HUES64 (cell line): ENCODE results near the gene PTPN7. TPM values are rescaled to one million over a fixed set of nuclear protein-coding genes. Genes with fewer than 3 reads are reported as not detected.

Experiments used
- H3K27ac ChIP-seq: 2 replicates; pipeline ENCODE4 v1.7.0; 2013; ENCODE audit warnings: low read depth, low read length, inconsistent platforms
- H3K27me3 ChIP-seq: 2 replicates; pipeline ENCODE4 v1.6.1; 2013; ENCODE audit warnings: mild to moderate bottlenecking, low read length; ENCODE audit not compliant: insufficient read depth
- H3K36me3 ChIP-seq: 2 replicates; pipeline ENCODE4 v1.6.1; 2013; ENCODE audit warnings: mild to moderate bottlenecking, low read length; ENCODE audit not compliant: insufficient read depth
- H3K4me1 ChIP-seq: 2 replicates; pipeline ENCODE4 v1.6.1; 2013; ENCODE audit warnings: mild to moderate bottlenecking, low read length, moderate library complexity; ENCODE audit not compliant: insufficient read depth
- H3K4me3 ChIP-seq: 2 replicates; pipeline ENCODE4 v1.5.1; 2013; ENCODE audit warnings: mild to moderate bottlenecking, low read length, moderate library complexity
- H3K9ac ChIP-seq: 2 replicates; pipeline ENCODE4 v1.6.1; 2013; ENCODE audit warnings: mild to moderate bottlenecking, low read depth, low read length
- H3K9me3 ChIP-seq: 2 replicates; pipeline ENCODE4 v1.6.1; 2013; ENCODE audit warnings: low read depth, low read length; ENCODE audit not compliant: insufficient read depth
- WGBS: fragments of 150-250, 120-280 bp; methylation state at CpG from one replicate; pipeline ENCODE4 v1.1.7; 2013; ENCODE audit warnings: missing lambda C conversion rate; 5-methylcytosine and 5-hydroxymethylcytosine counted together
- polyA plus RNA-seq, 2 experiments: library from polyadenylated mRNA; stranded (reverse); fragments of 50-300 nt; gene quantifications; one replicate each; pipeline ENCODE4 v1.2.3, GENCODE V29; 2013

PTPN7 gene
- polyA plus RNA-seq (2013, experiment 1 of 2), result 0.20 TPM
- 0.13 TPM for polyA plus RNA-seq (2013, experiment 2 of 2)

DNA sequence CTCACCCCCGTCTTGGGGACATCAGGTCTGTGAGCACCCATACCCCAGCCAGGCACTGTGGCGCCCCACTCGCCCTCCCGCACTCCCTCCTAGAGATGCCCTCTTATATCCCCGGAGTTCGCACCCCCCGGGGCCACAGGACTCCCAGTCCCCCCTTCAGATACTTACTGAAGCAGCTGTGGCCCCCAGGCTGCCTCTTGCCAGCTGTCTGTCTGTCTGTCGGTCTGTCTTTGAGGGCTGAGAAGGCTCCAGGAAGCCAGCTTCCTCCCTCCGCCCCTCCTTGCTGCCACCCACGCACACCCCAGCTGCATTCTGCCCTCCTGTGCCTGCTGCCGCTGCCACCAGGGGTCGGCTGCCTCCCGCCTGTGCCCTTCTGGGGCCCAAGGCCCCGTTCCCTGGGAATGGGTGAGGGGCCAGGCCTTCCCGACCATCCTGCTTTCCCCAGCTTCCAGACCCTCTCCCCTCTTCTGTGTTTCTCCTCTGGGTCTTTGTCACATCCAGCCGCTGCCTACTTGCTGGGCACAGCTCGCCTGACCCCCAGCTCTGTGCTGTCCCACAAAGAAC, at the start of gene PTPN7:
PTPN7 (minus strand) TSS at position 226 of the 564 bp plus-strand sequence. CDS start 1,200 bp downstream, outside the sequence.
- no peaks in the 10 kb centered on the region for H3K27me3 ChIP-seq
- WGBS, result 88% methylated on average over 17 of the region's 17 CpGs
- no peak within 1 kb of the TSS for H3K4me3 ChIP-seq
- H3K27ac ChIP-seq, result no peak within 1 kb of the TSS
- no peaks in the 10 kb centered on the region for H3K9me3 ChIP-seq
- no peaks in the 10 kb centered on the region for H3K36me3 ChIP-seq
- H3K9ac ChIP-seq, result no peak within 1 kb of the TSS
- H3K4me1 ChIP-seq, result peaks cover 14% of the 10 kb centered on the region

DNA sequence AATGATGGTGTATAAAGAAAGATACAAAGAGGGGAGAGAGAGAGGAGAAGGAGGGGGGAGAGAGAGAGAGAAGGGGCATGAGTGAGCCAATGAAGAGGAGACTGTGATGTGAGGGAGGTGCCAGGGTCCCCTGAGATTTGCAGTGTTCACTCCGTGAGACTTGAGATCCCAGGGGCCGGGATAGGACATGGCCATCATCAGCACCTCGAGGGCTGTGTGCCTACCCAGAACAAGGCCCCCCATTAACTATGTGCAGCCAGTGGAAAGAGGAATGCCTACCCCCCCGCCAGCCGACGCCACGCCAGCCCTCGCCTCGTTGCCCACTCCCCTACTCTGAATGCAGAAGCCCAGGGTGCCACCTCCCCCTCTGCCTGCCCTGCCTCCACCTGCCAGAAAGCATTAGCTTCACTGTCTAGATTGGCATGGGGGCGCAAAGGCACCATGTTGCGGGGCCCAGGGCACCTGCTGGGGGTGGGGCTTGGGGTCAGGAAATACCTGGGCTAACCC, 48.0 kb upstream of the PTPN7 start:
- no peaks in the 10 kb centered on the region for H3K4me1 ChIP-seq
- H3K9ac ChIP-seq, result no peak overlapping the region
- H3K4me3 ChIP-seq, result no peak overlapping the region
- H3K27me3 ChIP-seq, result no peaks in the 10 kb centered on the region
- no peaks in the 10 kb centered on the region for H3K36me3 ChIP-seq
- WGBS, result 90% methylated on average over 11 of the region's 11 CpGs
- H3K9me3 ChIP-seq, result no peaks in the 10 kb centered on the region
- H3K27ac ChIP-seq, result no peak overlapping the region

DNA sequence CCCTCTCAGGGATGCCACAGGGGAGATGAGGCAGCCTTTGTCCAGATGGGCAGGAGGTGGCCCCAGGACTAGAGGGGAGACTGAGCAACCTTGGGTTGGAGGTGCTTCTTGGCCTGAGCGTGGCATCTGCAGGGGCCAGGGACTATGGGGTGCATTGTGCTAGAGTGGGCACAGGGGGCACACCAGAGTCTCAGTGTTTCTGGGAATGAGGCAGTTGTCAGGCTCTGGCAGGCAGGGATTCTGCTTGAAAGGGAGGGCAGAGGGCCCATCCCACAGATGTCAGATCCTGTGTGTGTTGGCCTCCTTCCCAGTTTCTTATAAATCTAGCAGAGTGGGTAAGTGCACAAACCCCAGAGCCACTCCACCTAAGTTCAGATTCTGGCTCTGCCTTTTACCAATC, 46.9 kb upstream of the PTPN7 start:
- Histone ChIP-seq H3K9me3 (no peaks in the 10 kb centered on the region), H3K36me3 (no peaks in the 10 kb centered on the region), H3K27me3 (no peaks in the 10 kb centered on the region), H3K27ac (no peak overlapping the region), H3K9ac (no peak overlapping the region), H3K4me3 (no peak overlapping the region), H3K4me1 (no peaks in the 10 kb centered on the region)
- WGBS, result 72% methylated on average over 1 of the region's 1 CpG

DNA sequence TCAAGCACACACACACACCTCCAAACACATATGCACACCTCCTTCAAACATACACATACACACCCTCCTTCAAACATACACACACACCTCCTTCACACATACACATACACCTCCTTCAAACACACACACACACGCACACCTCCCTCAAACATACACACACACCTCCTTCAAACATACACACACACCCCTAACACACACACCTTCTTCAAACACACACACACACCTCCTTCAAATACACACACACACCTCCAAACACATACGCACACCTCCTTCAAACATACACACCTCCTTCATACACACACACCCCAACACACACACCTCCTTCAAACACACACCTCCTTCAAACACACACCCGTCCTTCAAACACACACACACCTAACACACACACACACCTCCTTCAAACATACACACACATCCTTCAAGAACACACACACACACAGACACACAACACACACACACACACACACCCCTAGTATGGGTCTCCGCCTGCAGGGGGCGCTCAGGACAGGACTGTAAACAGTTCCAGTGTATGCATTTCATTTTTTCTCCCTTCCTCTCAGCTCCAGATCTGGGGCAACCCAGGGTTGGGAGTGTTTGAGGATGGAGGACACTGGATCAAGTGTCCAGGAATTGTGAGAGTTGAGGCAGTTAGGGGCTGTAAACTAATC, 45.3 kb upstream of the PTPN7 start:
- Histone ChIP-seq H3K27ac (no peak overlapping the region), H3K36me3 (no peaks in the 10 kb centered on the region), H3K9me3 (no peaks in the 10 kb centered on the region), H3K4me3 (no peak overlapping the region), H3K9ac (no peak overlapping the region), H3K27me3 (no peaks in the 10 kb centered on the region), H3K4me1 (no peaks in the 10 kb centered on the region)
- WGBS, result 72% methylated on average over 5 of the region's 5 CpGs

DNA sequence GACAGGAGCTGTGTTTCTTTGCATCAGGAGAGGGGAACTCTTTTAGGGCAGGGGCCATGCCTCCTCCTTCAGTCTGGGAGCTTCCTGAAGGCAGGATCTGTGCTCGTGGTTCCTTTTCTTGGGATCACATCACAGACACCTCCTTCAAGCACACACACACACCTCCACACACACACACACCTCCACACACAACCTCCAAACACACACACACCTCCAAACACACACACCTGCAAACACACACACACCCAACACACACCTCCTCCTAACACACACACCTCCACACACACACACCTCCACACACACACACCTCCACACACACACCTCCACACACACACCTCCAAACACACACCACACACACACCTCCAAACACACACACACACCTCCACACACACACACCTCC, 43.7 kb upstream of the PTPN7 start:
- WGBS, result 67% methylated on average over 1 of the region's 1 CpG
- Histone ChIP-seq H3K36me3 (no peaks in the 10 kb centered on the region), H3K27me3 (no peaks in the 10 kb centered on the region), H3K4me1 (no peaks in the 10 kb centered on the region), H3K4me3 (no peak overlapping the region), H3K27ac (no peak overlapping the region), H3K9ac (no peak overlapping the region), H3K9me3 (no peaks in the 10 kb centered on the region)

DNA sequence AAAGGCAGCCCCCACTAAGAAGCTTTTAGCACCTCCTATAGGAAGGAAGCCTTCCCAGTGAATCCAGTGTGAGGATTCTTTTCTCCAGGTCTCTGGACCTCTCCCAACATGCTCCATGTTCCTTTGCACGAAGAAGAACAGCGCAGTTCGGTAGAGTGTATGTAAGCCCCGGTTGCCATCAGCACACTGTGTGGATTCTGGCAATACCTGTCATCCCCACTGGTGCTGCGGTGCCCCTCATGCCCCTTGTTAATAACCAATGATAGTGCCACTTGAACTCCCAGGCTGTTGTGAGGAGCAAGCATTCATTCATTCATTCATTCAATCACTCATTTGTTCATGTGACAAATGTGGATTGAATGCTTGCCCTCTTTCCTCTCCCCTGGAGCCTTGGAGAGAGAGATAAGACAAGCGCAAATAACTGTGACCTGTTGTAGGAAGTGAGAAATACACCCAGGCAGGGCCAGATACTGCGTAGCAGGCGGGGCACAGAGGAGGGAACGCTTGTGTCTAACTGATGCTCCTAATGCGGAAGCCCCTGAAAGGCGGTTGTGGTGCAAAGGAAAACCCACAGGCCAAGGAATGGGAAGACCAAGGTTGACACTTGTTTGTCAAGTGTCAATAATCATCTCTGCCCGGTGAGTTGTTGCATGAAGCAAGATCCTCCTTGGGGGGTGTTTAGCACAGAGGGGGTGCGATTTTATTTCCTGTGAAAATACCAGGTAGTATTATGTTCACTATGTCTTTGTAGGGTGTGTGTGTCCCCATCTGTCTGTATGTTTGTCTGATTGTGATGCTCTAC, 43.0 kb upstream of the PTPN7 start:
- no peaks in the 10 kb centered on the region for H3K36me3 ChIP-seq
- H3K4me3 ChIP-seq, result no peak overlapping the region
- no peak overlapping the region for H3K9ac ChIP-seq
- no peak overlapping the region for H3K27ac ChIP-seq
- 89% methylated on average over 13 of the region's 13 CpGs for WGBS
- H3K4me1 ChIP-seq, result no peaks in the 10 kb centered on the region
- no peaks in the 10 kb centered on the region for H3K27me3 ChIP-seq
- no peaks in the 10 kb centered on the region for H3K9me3 ChIP-seq

DNA sequence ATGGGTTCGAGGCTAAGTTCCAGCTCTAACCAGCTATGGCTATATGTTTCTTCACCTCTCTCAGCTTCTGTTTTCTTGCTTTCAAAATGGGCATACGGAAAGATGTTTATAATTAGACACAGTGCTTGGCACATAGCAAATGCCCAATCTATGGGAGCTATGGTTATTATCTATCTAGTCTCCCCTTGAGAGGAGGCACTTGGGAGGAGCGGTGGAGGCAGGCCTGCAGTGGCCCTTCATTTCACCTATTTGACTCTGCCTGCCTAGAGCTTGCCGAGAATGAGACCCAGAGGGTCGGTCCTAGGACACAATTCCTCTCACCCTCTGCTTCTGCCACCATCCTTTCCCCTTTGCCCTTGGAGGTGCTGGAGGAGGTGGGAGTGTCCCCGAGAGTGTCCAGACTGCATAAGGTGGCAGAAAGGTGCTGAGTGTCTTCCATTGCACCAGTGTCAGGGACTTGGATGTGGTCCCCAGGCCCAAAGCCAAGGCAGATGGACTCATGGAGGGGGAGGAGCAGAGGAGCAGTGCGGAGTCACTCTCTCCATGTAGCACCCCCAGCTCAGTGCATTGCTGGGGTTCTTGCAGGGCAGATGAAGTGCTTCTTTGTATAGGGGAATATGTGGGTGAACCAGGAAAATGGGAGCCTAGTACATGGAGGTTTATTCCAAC, 42.2 kb upstream of the PTPN7 start:
- Histone ChIP-seq H3K4me3 (no peak overlapping the region), H3K27ac (no peak overlapping the region), H3K36me3 (no peaks in the 10 kb centered on the region), H3K9ac (no peak overlapping the region), H3K9me3 (no peaks in the 10 kb centered on the region), H3K27me3 (no peaks in the 10 kb centered on the region), H3K4me1 (no peaks in the 10 kb centered on the region)
- 96% methylated on average over 7 of the region's 7 CpGs for WGBS

DNA sequence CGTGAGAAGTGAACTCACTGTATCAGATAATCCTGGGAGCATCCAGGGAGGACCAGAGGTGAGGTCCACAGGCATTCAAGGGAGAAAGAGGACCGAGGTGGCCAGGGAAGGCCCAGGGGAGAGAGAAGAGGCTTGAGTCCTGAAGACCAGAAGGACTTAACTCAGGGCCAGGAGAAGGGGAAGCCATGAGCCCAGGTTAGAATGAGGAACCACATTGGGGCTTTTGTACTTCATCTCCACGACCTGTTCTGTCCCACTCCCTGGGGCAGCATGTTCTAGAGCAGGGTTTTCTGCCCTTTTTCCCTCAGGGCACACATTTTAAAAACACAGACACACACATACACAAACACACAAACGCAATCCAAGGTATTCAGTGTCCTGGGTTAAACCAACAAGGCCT, 41.6 kb upstream of the PTPN7 start:
- 82% methylated on average over 4 of the region's 4 CpGs for WGBS
- Histone ChIP-seq H3K4me3 (no peak overlapping the region), H3K36me3 (no peaks in the 10 kb centered on the region), H3K27ac (no peak overlapping the region), H3K27me3 (no peaks in the 10 kb centered on the region), H3K9me3 (no peaks in the 10 kb centered on the region), H3K4me1 (no peaks in the 10 kb centered on the region), H3K9ac (no peak overlapping the region)

DNA sequence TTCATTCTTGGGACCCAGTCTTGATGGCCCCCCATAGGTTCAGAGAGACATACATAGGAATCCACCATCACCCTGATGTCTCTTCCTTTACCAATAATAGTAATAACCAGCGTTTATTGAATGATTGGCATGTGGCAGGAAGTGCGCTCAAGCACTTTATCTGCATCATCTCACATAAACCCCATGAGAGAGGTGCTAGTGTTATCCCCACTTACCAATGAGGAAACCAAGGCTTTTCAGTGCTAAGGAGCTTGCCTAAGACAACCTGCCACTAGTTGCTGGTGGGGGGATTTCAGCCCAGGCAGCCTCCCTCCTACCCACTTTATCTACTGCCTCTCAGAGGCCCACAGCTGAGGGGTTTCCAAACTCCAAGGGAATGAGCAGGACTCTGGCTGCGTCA, 40.9 kb upstream of the PTPN7 start:
- 0 out of 2 replicates have a peak, but pooled peaks cover 2% of the 10 kb centered on the region for H3K27me3 ChIP-seq
- no peaks in the 10 kb centered on the region for H3K9me3 ChIP-seq
- no peaks in the 10 kb centered on the region for H3K4me1 ChIP-seq
- WGBS, result 92% methylated on average over 3 of the region's 3 CpGs
- no peaks in the 10 kb centered on the region for H3K36me3 ChIP-seq
- H3K4me3 ChIP-seq, result no peak overlapping the region
- no peak overlapping the region for H3K27ac ChIP-seq
- no peak overlapping the region for H3K9ac ChIP-seq

DNA sequence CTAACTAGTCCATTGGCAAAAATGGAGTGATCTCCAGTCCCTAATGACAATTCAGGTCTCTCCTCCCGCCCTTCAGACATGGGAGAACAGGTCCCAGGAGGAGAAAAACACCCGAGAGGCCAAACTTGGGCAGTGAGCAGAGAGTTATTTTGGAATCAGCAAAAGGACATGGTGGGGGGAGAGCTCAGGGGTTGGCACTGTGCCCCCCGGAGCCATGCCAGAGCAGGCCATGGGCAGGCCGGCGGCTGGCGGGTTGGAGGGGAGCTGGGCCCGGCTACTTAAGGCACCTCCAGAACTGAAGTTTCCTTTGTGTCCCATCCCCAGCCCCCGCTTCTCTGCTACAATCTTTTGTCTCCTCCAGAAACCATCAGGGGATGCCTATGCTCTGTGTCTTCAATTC, 40.3 kb upstream of the PTPN7 start:
- 96% methylated on average over 8 of the region's 8 CpGs for WGBS
- H3K27ac ChIP-seq, result no peak overlapping the region
- no peak overlapping the region for H3K9ac ChIP-seq
- H3K36me3 ChIP-seq, result no peaks in the 10 kb centered on the region
- peaks cover 8% of the 10 kb centered on the region for H3K27me3 ChIP-seq
- no peaks in the 10 kb centered on the region for H3K9me3 ChIP-seq
- H3K4me1 ChIP-seq, result no peaks in the 10 kb centered on the region
- H3K4me3 ChIP-seq, result no peak overlapping the region

DNA sequence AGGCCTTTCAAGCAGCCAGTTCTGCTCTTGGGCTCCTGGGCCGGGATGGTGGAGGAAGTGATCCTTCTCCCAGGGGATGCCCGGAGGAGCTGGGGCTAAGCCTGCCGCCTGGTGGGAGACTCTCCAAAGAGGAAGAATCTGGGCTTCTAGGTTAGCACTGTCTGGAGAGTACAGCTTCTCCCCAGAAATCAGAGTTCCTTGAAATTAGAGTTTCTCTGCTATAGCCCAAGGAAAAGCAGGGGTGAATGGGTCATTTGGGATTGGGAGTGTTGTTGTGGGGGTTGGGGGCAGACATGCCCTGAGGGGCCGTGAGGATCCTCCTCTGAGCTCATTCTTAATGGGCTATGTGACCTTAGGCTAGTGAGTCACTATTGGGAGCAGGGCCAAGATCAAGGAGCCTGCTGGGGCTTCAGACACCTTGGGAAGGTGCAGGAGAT, 39.7 kb upstream of the PTPN7 start:
- Histone ChIP-seq H3K9ac (no peak overlapping the region), H3K4me1 (no peaks in the 10 kb centered on the region), H3K27me3 (peaks cover 13% of the 10 kb centered on the region), H3K36me3 (no peaks in the 10 kb centered on the region), H3K4me3 (no peak overlapping the region), H3K9me3 (no peaks in the 10 kb centered on the region), H3K27ac (no peak overlapping the region)
- WGBS, result 68% methylated on average over 4 of the region's 4 CpGs
